Ramos (cell line): ENCODE measurements around the gene SYNPO.

Experiments used
- in situ Hi-C: fragments of 300-500 bp; cut with MboI; formaldehyde crosslinking; loops from one replicate; pipeline ENCODE4 v1.14.3; 2022; ENCODE audit warnings: low sequenced_read_pairs; ENCODE audit not compliant: unreplicated experiment

Gene SYNPO

GRCh38 chr5:150605546-150605945 lies 34.9 kb upstream of the SYNPO start:
- in situ Hi-C loops, result no loop called here

GRCh38 chr5:150606476-150606875 lies 34.0 kb upstream of the SYNPO start:
- in situ Hi-C loops, result no loop called here

- in situ Hi-C loops, result no loop called here
These were observed 33.4 kb upstream of the SYNPO start for GRCh38 chr5:150607105-150607504.

DNA sequence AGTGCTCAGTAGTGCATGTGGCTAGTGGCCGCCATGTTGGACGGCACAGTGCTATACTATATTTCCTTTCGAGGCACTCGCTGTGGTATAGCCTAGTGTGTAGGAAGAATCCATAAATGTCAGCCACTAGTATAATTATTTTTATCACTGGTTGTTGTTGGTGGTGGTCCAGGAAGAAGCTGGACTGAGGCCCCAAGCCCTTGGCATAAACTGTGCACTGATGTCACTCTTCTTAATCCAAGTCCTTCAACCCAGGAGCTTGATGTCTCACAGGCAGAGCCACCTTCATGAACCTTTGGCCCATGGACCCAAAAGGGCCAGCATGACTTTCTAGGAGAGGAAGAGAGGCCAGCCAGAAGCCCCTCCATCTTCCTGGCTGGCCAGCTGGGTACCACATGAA lies 32.5 kb upstream of the SYNPO start:
- in situ Hi-C loops, result no loop called here

DNA sequence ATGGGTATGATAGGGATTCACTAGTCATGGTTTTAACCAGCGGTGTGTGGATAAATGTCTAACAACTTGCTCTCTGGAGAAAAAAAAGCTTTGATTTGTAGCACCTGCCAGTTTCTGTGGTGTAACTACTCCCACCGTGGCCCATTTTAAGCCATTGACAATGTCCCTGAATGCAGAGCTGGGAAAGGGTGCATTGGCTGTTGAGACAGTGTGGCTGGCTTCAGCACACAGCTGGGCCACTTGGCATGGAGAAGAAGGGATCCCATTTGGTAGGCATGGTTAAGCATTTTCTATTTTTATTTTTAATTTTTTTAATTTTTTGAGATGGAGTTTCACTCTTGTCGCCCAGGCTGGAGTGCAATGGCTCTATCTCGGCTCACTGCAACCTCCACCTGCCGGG lies 31.5 kb upstream of the SYNPO start:
- in situ Hi-C loops, result no loop called here

DNA sequence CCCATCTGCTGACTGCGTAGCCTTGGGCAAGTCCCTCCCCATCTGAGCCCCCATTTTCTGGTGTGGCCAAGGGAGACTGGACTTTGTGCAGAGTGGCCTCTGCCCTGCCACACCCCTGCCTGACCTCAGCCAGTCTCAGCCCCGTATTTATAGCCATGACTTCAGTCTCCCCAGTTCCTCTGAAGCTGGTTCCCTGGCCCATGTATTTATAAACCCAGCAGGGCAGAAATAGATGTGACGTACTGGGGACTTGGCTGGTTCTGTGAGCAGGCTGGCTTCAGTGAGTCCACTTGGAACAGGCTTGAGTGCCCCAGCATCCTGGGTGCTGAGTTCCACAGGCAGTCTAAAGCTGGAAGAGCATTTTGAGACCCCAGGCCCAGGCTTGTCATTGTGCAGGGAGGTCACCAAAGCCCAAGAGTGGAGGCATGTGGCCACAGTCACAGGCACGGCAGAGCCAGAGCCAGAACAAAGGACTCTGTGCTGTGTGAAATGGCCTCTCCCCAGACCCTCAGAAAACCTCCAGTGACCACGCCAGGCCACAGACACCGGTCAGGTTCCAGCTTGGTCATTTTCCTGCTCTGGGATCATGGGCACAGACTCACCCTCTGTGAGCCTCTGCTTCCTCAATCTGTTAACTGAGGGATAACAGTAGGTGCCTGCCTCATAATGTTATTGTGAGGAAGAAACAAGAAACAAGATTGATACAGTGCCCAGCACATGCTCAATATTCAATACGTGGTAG lies 30.4 kb upstream of the SYNPO start:
- in situ Hi-C loops, result no loop called here

- in situ Hi-C loops, result no loop called here
These were observed 29.4 kb upstream of the SYNPO start for GRCh38 chr5:150611026-150611425.

- in situ Hi-C loops, result no loop called here
These were observed 28.1 kb upstream of the SYNPO start for GRCh38 chr5:150612405-150612804.

DNA sequence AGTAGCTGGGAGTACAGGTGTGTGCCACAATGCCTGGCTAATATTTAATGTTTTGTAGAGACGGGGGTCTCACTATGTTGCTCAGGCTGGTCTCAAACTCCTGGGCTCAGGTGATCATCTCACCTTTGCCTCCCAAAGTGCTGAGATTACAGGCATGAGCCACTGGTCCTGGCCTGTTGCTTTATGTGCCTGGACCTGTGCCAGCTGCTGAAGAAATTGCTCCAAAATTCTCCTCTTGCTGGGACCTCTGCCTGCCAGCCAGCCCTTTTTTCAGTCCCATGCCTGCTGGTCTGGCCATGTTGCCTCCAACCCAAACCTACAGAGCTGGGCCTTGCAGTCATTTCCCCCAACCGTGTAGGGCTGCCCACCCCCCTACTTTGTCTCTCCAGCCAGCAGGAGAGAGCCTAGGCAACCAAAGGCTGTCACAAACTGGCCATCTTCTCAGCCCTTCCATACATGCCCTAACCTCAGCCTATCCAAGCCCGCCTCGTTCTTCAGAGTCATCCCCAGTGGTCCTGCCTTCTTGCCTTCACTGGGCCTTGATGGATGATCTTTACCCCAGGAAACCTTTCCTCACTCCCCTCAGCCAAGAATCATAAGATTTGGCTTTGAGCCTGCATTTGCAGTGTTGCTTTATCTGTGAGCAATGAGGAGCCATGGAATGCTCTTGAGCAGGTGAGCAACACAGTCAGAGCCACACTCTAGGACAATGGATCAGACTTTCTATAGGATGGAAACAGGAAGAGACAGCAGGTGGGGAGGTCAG lies 27.4 kb upstream of the SYNPO start:
- in situ Hi-C loops, result no loop called here

- in situ Hi-C loops, result no loop called here
These were observed 26.3 kb upstream of the SYNPO start for GRCh38 chr5:150613991-150614660.

DNA sequence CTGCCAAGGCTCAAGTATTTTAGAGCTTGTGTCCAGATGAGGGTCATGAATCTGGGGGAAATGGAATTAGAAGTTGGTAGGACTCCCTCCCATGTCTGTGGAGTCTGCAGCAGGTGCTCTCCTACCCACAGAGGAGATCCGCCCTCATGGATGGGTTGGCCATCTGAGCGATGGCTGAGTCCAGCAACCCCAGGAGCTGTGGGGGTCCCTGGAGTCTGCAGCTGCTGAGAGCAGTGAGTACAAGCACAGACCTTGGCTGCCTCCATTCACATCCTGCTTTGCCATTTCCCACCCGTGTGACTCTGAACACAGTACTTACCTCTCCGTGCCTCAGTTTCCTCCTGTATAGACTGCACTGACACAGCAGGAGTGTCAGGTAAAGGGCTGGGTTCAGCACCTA lies 25.8 kb upstream of the SYNPO start:
- in situ Hi-C loops, result no loop called here

- in situ Hi-C loops, result no loop called here
These were observed 25.2 kb upstream of the SYNPO start for GRCh38 chr5:150615141-150615699.

GRCh38 chr5:150616024-150616470 lies 24.4 kb upstream of the SYNPO start:
- in situ Hi-C loops, result no loop called here

DNA sequence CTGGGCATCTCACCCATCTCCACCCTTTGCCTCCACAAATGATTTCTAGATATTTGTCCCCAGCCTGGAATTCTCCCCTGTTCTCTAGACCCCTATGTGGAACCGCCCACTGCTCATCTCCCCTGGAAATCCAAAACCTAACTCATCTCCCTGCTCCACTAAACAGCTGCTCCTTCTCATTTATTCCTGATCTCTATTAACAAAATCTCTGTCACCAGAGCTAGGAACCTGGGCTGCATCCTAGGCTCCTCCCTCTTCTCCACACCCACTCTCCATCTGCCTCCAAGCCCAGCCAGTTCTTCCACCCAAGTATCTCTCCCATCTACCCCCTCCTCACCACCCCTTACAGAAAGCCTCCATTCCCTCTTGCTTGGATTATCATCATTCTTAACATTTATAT lies 24.0 kb upstream of the SYNPO start:
- in situ Hi-C loops, result no loop called here

- in situ Hi-C loops, result no loop called here
These were observed 22.3 kb upstream of the SYNPO start for GRCh38 chr5:150618163-150618562.

DNA sequence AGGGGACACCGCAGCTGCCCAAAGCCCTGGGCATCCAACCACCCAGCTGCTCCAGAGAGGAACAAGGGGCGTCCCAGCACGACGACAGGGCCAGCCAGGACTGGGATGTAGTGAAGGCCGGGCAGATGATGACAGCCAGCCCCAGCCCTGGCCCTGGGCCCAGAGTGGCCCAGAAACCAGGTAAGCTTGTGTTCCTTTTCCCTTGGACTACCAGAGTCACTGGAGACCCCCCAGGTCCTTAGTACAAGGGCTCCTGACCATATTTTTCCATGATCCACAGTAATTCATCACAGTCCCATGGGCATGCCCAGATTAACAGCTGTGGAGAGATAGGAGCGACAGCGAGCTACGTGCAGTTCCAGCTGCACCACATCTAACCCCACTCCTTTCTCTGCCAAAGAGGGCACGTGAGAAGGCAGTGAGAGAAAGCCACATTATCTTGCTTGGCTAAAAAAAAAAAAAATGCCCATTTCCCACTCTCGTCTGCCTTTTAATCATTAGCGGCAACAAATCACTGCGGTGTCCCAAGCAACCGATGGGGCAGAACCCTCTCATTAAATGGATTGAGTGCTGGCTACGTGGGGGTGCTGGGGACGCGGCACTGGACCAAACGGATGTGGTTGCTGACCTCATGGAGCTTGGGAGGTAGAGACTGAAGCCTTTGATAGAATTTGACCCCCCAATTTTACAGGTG lies 21.7 kb upstream of the SYNPO start:
- in situ Hi-C loops, result no loop called here

DNA sequence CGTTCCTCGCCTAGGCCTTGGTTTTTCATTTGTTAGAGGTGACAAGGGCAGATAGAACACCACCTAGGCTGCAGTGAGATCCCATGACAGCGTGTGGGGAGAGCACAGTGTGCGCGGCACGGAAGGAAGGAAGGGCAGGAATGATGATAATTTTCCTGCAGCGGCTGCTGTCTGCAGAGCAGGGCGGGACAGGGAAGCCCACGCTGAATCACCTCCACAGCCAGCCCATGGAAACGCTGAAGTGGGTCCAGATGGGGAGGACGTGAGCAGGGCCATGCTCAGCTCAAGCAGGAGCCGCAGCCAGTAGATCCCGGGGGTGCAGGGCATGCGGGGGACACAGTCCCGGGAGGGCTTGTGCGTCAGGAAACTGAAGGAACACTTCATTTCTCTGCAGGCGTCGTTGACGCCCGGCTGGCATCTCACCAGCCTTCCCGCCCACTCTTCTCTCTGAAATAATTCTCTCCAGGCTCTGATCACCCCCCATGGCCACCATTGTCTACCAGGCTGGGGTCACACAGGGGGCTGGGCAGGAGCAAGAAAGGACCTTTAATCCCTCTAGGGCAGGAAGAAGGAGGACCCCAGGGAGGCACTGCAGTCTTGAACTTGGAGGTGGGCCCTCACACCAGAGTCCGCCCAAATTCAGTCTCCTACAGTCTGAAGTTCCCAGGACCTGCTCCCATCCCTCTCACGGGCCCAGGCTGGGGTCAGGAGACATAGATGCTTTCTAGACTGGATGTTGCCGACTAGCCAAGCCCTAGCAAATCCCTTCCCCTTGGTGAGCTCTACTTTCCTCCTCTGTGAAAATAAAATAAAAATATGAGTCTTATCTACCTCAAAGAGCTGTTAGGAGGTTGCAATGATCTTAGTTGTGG lies 20.9 kb upstream of the SYNPO start:
- in situ Hi-C loops, result no loop called here

DNA sequence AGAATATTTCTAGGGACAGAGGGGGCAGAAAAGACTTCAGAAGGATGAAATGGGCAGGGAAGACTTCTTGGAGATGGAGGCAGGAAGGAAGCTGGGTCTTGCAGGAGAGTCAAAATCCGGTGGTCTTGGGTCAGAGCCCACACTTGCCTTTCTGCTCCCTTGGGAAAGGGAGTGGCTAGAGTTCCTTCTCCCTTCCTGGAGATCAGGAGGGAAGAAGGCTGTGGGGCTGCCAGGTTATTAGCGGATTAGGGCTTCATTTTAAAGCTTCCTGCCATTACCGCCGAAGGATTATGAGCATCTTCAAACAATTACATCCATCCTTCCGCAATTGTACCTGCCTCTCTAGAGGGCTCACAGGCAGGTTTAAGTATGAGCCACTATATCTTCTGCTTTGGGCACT lies 19.2 kb upstream of the SYNPO start:
- in situ Hi-C loops, result no loop called here

- in situ Hi-C loops, result no loop called here
These were observed 18.3 kb upstream of the SYNPO start for GRCh38 chr5:150622157-150622556.
